Measurements from ENCODE around the gene BEX1.
"Not testable (repeated sequence)": the region's sequence is repeated elsewhere in the genome, so short reads cannot be mapped to it uniquely, and the experiment has no call there.

The BEX1 gene

DNA sequence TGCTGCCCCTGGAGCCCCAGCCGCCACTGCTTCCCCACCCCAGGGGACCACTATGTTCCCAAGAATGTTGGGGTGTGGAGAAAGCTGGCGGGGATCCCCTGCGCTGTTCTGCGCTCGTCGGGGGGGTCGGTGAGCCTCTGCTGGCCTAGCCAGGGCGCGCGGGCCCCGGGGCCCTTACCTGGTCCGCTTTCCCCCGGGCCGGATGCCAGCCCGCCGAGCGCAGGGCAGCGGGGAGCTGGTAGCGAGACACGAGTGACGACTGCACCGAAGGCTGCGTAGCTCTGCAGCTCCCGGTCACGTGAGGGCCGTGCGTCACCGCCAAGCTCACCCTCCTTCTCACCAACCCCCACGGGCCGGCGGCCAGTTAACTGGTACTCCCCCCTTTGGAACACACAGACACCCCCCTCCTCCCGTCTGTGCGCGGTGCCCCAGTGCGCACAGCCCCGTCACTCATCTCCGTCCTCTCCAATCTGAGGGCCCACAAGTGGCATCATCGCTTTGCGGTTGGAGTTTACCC is at the start of gene BEX1:
Gene BEX1 (minus strand): TSS at position 254 of the 517 bp plus-strand sequence. CDS start 897 bp downstream, outside the sequence.
- peak; percentile 35 for DNase-seq (ENCODE audit: low read depth)

- not testable (repeated sequence) for DNase-seq (ENCODE audit: low read depth)
Observed at GRCh38 chrX:103109497-103109896, 45.5 kb upstream of the BEX1 start.

- no peak for DNase-seq (ENCODE audit: low read depth)
Observed at GRCh38 chrX:103107836-103108235, 43.9 kb upstream of the BEX1 start.

GRCh38 chrX:103107227-103107737 is 43.3 kb upstream of the BEX1 start:
- not testable (repeated sequence) for DNase-seq (ENCODE audit: low read depth)

- DNase-seq (ENCODE audit: low read depth): not testable (repeated sequence)
Observed at GRCh38 chrX:103104370-103104769, 40.4 kb upstream of the BEX1 start.

DNA sequence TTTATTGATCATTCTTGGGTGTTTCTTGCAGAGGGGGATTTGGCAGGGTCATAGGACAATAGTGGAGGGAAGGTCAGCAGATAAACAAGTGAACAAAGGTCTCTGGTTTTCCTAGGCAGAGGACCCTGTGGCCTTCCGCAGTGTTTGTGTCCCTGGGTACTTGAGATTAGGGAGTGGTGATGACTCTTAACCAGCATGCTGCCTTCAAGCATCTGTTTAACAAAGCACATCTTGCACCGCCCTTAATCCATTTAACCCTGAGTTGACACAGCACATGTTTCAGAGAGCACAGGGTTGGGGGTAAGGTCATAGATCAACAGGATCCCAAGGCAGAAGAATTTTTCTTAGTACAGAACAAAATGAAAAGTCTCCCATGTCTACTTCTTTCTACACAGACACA is 39.9 kb upstream of the BEX1 start:
- DNase-seq (ENCODE audit: low read depth): not testable (repeated sequence)

DNA sequence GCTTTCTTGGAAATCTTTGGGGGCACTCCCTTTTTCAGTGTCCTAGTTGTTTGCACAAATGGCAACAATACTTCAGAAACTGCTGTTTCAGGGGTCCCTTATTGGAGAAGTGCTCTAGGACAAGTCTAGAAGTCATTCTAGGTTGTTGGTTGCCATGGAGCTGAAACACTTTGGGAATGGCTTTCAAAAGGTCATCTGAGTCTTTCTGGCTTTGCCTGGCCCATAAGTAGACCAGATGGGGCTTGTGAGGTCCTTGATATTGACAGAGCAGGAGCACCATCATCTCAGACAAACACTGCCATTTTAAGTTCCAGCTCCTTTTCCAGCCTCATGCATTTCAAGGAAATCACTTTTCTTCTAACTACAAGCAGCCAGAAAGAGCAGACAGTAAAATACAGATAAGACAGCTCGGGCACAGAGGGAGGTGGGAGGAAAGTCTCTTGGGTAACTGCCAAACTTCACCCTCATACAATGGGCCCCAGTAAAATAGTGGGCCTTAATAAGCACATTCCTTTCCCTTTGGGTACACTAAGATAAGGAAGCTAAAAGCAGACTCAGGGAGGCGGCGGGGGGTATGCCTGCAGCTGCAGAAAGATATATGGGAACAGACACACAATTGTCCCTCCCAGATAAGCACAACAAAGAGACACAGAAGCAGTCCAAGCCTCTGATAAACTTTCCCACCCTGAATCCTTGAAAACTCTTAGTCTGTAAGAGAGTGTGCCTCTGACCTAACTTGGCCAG is 37.5 kb upstream of the BEX1 start:
- DNase-seq (ENCODE audit: low read depth): no peak

DNA sequence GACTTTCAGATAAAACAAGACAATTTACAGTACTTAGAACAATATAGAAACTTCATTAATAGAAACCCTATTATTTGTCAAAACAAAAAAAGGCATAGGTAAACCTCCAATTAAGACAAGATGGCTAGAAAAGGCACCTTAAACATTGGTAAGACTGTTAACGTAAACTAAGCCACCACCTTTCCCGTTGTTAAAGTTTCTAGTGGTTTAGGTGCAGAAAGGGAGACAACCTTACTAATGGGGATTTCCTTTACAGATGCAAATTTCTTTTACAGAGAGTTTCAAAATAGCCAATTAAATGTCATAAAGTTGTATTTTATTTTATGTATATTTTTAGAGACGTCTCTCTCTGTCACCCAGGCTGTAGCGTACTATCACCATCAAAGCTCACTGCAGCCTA is 36.5 kb upstream of the BEX1 start:
- no peak for DNase-seq (ENCODE audit: low read depth)

- DNase-seq (ENCODE audit: low read depth): no peak
Observed at GRCh38 chrX:103099691-103100090, 35.7 kb upstream of the BEX1 start.

DNA sequence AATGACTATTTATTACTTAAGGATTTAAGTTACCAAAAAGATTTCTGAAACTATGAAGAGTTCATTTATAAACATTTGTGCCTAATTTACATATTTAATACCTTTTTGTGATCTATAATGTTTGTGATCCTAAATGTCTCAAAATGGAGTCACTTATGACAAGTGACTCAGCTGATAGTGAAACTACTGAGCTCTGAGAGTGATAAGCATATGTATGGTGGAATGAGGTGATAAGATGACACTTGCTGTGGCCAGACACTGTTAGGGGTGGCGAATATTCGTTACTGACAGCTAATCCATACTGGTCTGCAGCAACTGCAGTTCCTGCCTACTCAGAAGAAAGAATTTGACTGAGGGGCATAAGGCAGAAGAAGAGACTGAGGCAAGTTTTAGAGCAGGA is 34.5 kb upstream of the BEX1 start:
- no peak for DNase-seq (ENCODE audit: low read depth)

- DNase-seq (ENCODE audit: low read depth): no peak
Observed at GRCh38 chrX:103092942-103093341, 29.0 kb upstream of the BEX1 start, which contains the start of gene NXF3. Gene NXF3, minus strand, starts transcription at chrX:103093143. Its CDS starts 120 bp downstream, at chrX:103093023.

GRCh38 chrX:103081051-103081450 is 17.1 kb upstream of the BEX1 start:
- DNase-seq (ENCODE audit: low read depth): no peak

DNA sequence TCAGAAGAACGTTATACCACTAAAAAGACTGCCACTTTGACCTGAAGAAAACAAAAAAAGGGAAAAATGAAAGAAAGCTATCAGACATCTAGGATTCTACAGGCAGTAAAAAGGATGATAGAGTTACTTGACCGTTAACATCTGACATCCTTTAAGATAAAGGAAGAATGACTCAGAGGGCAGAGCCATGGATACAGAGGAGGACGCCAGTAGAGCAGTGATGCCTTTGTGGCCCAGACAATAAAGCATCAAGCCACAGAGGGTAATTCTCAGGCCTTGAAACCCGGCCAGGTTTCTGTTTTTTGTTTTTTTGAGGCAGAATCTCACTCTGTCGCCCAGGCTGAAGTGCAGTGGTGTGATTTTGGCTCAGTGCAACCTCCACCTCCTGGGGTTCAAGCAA is 9.5 kb upstream of the BEX1 start:
- DNase-seq (ENCODE audit: low read depth): peak; percentile 4

DNA sequence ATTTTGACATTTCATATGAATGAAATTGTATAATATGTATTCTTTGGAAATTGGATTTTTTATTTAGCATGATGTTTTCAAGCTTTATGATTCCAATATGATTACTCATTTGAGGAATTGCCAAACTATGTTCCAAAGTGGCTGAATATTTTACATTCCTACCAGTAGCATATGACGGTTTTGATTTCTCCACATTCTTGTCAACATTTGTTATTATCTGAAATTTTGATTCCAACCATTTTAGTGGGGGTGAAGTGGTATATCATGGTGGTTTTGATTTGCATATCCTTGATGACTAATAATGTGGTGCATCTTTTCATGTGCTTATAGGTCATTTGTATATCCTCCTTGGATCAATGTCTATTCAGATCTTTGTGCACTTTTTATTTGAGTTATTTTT is 2.6 kb upstream of the BEX1 start:
- peak; percentile 27 for DNase-seq (ENCODE audit: low read depth)

- DNase-seq (ENCODE audit: low read depth): peak; percentile 21
Observed at GRCh38 chrX:103063191-103063845, 653 bp downstream of the BEX1 start.

DNA sequence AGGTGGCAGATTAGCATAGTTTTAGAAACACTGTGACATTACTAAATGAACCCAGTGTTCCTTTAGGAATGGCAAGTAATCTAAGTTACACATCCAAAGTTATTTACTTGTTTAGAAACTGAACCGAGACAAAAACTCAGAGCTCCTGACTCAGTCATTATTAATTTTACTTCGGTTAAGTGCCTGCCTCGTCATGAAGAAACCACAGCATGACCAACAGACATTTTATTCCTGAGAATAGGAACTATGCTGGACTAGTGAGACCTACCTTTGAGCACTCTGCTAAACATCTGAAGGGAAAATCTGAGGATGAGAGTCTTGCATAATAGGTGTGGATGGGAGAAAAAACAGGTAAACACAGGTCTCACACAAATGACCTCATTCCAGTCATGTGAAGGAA is 2.5 kb downstream of the BEX1 start:
- no peak for DNase-seq (ENCODE audit: low read depth)

- no peak for DNase-seq (ENCODE audit: low read depth)
Observed at GRCh38 chrX:103056902-103057301, 7.1 kb downstream of the BEX1 start.

DNA sequence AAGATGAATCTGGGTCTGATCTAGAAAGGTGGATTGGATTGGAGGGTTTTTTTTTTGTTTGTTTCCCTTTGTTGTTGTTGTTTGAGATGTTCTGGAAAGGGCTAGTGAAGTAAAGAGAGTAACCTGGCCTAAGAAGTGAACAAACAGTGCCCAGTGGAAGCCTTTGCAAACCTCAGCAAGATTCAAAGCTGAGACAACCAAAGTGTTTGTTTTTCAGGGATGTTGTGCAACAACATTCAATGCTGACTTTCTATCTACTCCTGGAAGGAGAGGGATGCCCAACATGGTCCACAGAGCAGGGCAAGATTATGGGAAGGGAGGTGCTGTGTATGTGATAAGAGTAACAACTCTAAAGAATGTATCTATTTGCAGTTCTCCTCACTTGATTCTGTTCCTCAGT is 11.3 kb downstream of the BEX1 start:
- DNase-seq (ENCODE audit: low read depth): no peak

DNA sequence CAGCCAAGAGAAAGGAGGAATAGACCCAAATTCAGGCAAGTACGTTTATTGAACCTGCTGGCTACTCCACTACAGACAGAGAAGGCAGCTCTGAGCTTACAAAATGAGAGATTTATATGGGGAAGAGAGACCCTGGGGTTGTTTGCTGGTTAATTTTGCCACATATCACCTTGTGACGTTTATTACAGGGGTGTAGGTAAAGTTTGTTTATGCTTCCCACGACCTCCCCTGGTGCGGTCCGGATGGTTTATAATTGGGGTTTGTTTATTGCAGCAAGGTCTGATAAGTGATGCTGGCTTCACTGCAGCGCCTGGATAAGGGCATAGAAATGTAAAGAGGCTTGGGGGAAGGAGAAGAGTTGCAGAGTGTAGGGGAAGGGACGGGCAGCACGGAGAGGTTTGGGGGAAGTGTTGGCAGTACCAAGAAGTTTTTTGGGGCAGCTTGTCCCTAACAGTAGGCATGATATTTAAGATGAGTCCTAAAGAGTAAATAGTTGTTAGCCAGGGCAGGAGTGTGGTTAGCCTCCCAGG is 12.6 kb downstream of the BEX1 start:
- no peak for DNase-seq (ENCODE audit: low read depth)

DNA sequence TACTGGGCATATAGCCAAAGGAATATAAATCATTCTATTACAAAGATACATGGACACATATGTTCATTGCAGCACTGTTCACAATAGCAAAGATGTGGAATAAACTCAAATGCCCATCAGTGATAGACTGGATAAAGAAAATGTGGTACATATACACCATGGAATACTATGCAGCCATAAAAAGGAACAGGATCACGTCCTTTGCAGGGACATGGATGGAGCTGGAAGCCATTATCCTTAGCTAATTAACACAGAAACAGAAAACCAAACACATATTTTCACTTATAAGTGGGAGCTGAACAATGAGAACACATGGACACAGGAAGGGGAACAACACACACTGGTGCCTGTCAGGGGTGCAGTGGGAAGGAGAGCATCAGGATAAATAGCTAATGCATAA is 30.6 kb downstream of the BEX1 start:
- DNase-seq (ENCODE audit: low read depth): not testable (repeated sequence)

DNA sequence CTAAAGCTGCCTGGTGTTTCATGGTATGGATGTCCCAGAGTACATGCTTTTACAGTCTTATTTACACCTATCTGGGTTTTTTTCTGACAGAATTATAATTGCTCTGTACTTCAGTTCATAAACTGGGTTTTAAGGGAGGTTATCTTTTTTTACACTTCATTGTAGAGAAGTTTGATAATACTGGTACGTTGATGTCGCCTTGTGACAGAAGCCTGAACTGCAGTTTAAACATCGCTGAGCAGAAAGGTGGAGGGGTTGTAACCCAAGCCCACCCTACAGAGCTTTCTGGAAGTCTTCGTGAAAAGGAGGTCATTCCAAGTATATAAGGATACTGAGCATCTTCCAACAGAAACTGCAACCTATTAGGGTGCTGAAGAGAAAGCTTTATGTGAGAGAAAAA is 46.4 kb downstream of the BEX1 start:
- DNase-seq (ENCODE audit: low read depth): no peak

- DNase-seq (ENCODE audit: low read depth): no peak
Observed at GRCh38 chrX:103012945-103013344, 51.0 kb downstream of the BEX1 start.

All from amniotic epithelial cell (primary cell).